ENCODE results near the gene CREBBP.

Gene CREBBP

GRCh38 chr16:3702082-3702481 lies 178.4 kb downstream of the CREBBP start:
- no peak for DNase-seq

GRCh38 chr16:3701531-3701930 lies 179.0 kb downstream of the CREBBP start:
- no peak for DNase-seq

- peak; percentile 85 for DNase-seq
These were observed 181.6 kb downstream of the CREBBP start for GRCh38 chr16:3698941-3699340.

- peak; percentile 75 for DNase-seq
These were observed 183.9 kb downstream of the CREBBP start for GRCh38 chr16:3696425-3697218.

- no peak for DNase-seq
These were observed 184.7 kb downstream of the CREBBP start for GRCh38 chr16:3695610-3696369.

GRCh38 chr16:3694051-3694450 lies 186.5 kb downstream of the CREBBP start:
- no peak for DNase-seq

GRCh38 chr16:3691761-3692160 lies 188.8 kb downstream of the CREBBP start:
- no peak for DNase-seq

- peak; percentile 4 for DNase-seq
These were observed 189.4 kb downstream of the CREBBP start for GRCh38 chr16:3690980-3691720.

- DNase-seq, result peak; percentile 75
These were observed 190.0 kb downstream of the CREBBP start for GRCh38 chr16:3690470-3690928.

- DNase-seq, result no peak
These were observed 190.8 kb downstream of the CREBBP start for GRCh38 chr16:3689731-3690130.

- no peak for DNase-seq
These were observed 192.7 kb downstream of the CREBBP start for GRCh38 chr16:3687792-3688191.

- DNase-seq, result no peak
These were observed 193.5 kb downstream of the CREBBP start for GRCh38 chr16:3687021-3687420.

GRCh38 chr16:3681206-3681605 lies 199.3 kb downstream of the CREBBP start:
- DNase-seq, result no peak

- DNase-seq, result no peak
These were observed 202.5 kb downstream of the CREBBP start for GRCh38 chr16:3677994-3678393.

- no peak for DNase-seq
These were observed 204.8 kb downstream of the CREBBP start for GRCh38 chr16:3675601-3676130.

Measured in OCI-M1 (cell line).